Placental pericyte (primary cell): ENCODE data around the gene SNRNP25. TPM values are rescaled to one million over a fixed set of nuclear protein-coding genes. Genes with fewer than 3 reads are reported as not detected.

Source experiments
- small RNA-seq: library from RNA; depleted of rRNA; stranded (forward); fragments of <200 nt; gene quantifications from one replicate; pipeline ENCODE3, GENCODE V24; 2012; ENCODE audit warnings: low replicate concordance
- total RNA-seq: library from RNA; depleted of rRNA; stranded (reverse); fragments of >200 nt; gene quantifications from 2 replicates; pipeline ENCODE4 v1.2.3, GENCODE V29; 2012

SNRNP25 gene
- 10.7 and 17.3 TPM in 2 replicates for total RNA-seq

GRCh38 chr16:53346-54236 is at the start of gene SNRNP25, which contains the start of gene POLR3K:
Gene SNRNP25, plus strand, starts transcription at chr16:53828. Its CDS starts 189 bp downstream, at chr16:54017.
Gene POLR3K, minus strand, starts transcription at chr16:53608. Its CDS starts 22 bp downstream, at chr16:53586.

GRCh38 chr16:72561-73548 is 19.2 kb downstream of the SNRNP25 start, which contains the start of gene RHBDF1:
Gene RHBDF1, minus strand, starts transcription at chr16:72631. Its CDS starts 7,616 bp downstream, at chr16:65015.

GRCh38 chr16:77807-78443 is 24.3 kb downstream of the SNRNP25 start, which contains the start of gene MPG:
Gene MPG, plus strand, starts transcription at chr16:78225. Its CDS starts 85 bp downstream, at chr16:78310.

Small RNAs within 50 kb of the gene (small RNA-seq; reads per million reads assigned to genes)
- gene MIR6859-4 (not detected), gene Z69720.2 (not detected)

Other genes starting within 250 kb of the SNRNP25 start
- gene POLR3K, start 220 bp upstream of the SNRNP25 start, total RNA-seq, result 1.5 and 3.1 TPM in 2 replicates
- 71.1 and 96.6 TPM in 2 replicates for gene RHBDF1, start 18.8 kb downstream of the SNRNP25 start, total RNA-seq
- 147 and 251 TPM in 2 replicates for gene MPG, start 24.4 kb downstream of the SNRNP25 start, total RNA-seq
- 12.9 and 14.2 TPM in 2 replicates for gene NPRL3, start 84.8 kb downstream of the SNRNP25 start, total RNA-seq
- gene HBZ, start 98.8 kb downstream of the SNRNP25 start, total RNA-seq, result not detected in 2 replicates
- not detected in 2 replicates for gene HBM, start 112.2 kb downstream of the SNRNP25 start, total RNA-seq
- gene HBA2, start 119.0 kb downstream of the SNRNP25 start, total RNA-seq, result not detected in 2 replicates
- gene HBA1, start 122.9 kb downstream of the SNRNP25 start, total RNA-seq, result not detected in 2 replicates
- not detected in 2 replicates for gene HBQ1, start 126.6 kb downstream of the SNRNP25 start, total RNA-seq
- 31.5 and 59.0 TPM in 2 replicates for gene LUC7L, start 175.6 kb downstream of the SNRNP25 start, total RNA-seq
- gene FAM234A, start 181.0 kb downstream of the SNRNP25 start, total RNA-seq, result 58.8 and 81.4 TPM in 2 replicates
- 1.0 and 2.4 TPM in 2 replicates for gene RGS11, start 222.1 kb downstream of the SNRNP25 start, total RNA-seq
- gene ARHGDIG, start 226.8 kb downstream of the SNRNP25 start, total RNA-seq, result 0.44 TPM in 1 of 2 replicates, not detected in the other
- gene PDIA2, start 229.3 kb downstream of the SNRNP25 start, total RNA-seq, result 0.57 and 2.8 TPM in 2 replicates